Measurements from ENCODE around the gene MAGI3. TPM values are rescaled to one million over a fixed set of nuclear protein-coding genes. Genes with fewer than 3 reads are reported as not detected.

MAGI3 gene
- total RNA-seq, 2 donors from 2014 or later, result 23.4 to 29.4 TPM

GRCh38 chr1:113648478-113648877 lies 258.2 kb downstream of the MAGI3 start:
- Histone ChIP-seq H3K4me1 (ENCODE audit: control insufficient read depth in 1 of 2, low read depth in 2 of 2) (no peaks in the 10 kb centered on the region), H3K9me3 (no peaks in the 10 kb centered on the region), H3K27ac (no peak overlapping the region), H3K4me3 (no peak overlapping the region), H3K36me3 (no peaks in the 10 kb centered on the region), H3K27me3 (replicated peaks; ENCODE audit: insufficient read depth) (no peaks in the 10 kb centered on the region)
- ATAC-seq (ENCODE audit: insufficient number of reproducible peaks, low FRiP score, low read depth), result no peak
- DNase-seq (ENCODE audit: low spot score), result no peak
- TF ChIP-seq CTCF (IDR thresholded peaks at IDR 0.05), result no peak

- Histone ChIP-seq H3K9me3 (no peaks in the 10 kb centered on the region), H3K4me3 (no peak overlapping the region), H3K4me1 (ENCODE audit: control insufficient read depth in 1 of 2, low read depth in 2 of 2) (no peaks in the 10 kb centered on the region), H3K36me3 (no peaks in the 10 kb centered on the region), H3K27ac (no peak overlapping the region), H3K27me3 (replicated peaks; ENCODE audit: insufficient read depth) (no peaks in the 10 kb centered on the region)
- no peak for ATAC-seq (ENCODE audit: insufficient number of reproducible peaks, low FRiP score, low read depth)
- DNase-seq (ENCODE audit: low spot score), result no peak
- no peak for TF ChIP-seq CTCF (IDR thresholded peaks at IDR 0.05)
Measured at GRCh38 chr1:113652771-113653170, 262.5 kb downstream of the MAGI3 start.

DNA sequence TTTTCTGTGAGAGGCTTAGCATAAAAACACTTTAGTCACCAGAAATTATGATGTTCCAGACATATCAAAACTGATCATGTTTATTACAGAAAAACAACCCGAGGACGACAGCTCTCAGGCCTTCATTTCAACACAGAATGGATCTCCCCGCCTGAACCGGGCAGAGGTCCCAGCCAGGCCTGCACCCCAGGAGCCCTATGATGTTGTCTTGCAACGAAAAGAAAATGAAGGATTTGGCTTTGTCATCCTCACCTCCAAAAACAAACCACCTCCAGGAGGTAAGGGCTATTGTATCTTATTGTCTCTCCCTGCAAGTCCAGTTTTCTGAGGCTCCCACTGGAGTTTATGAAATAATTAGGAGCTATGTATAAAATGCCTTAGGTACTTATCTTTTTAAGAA lies 263.4 kb downstream of the MAGI3 start:
- no peak for TF ChIP-seq CTCF (IDR thresholded peaks at IDR 0.05)
- H3K4me1 ChIP-seq (ENCODE audit: control insufficient read depth in 1 of 2, low read depth in 2 of 2), result no peaks in the 10 kb centered on the region
- H3K4me3 ChIP-seq, result no peak overlapping the region
- no peaks in the 10 kb centered on the region for H3K9me3 ChIP-seq
- no peaks in the 10 kb centered on the region for H3K27me3 ChIP-seq (replicated peaks; ENCODE audit: insufficient read depth)
- no peak for DNase-seq (ENCODE audit: low spot score)
- no peak overlapping the region for H3K27ac ChIP-seq
- H3K36me3 ChIP-seq, result no peaks in the 10 kb centered on the region
- no peak for ATAC-seq (ENCODE audit: insufficient number of reproducible peaks, low FRiP score, low read depth)

- Histone ChIP-seq H3K4me1 (ENCODE audit: control insufficient read depth in 1 of 2, low read depth in 2 of 2) (no peaks in the 10 kb centered on the region), H3K4me3 (no peak overlapping the region), H3K27me3 (replicated peaks; ENCODE audit: insufficient read depth) (no peaks in the 10 kb centered on the region), H3K36me3 (no peaks in the 10 kb centered on the region), H3K27ac (no peak overlapping the region), H3K9me3 (no peaks in the 10 kb centered on the region)
- no peak for TF ChIP-seq CTCF (IDR thresholded peaks at IDR 0.05)
- no peak for DNase-seq (ENCODE audit: low spot score)
- no peak for ATAC-seq (ENCODE audit: insufficient number of reproducible peaks, low FRiP score, low read depth)
Measured at GRCh38 chr1:113654883-113655282, 264.6 kb downstream of the MAGI3 start.

GRCh38 chr1:113657126-113657525 lies 266.8 kb downstream of the MAGI3 start:
- no peak overlapping the region for H3K27ac ChIP-seq
- no peaks in the 10 kb centered on the region for H3K36me3 ChIP-seq
- TF ChIP-seq CTCF (IDR thresholded peaks at IDR 0.05), result no peak
- H3K27me3 ChIP-seq (replicated peaks; ENCODE audit: insufficient read depth), result no peaks in the 10 kb centered on the region
- ATAC-seq (ENCODE audit: insufficient number of reproducible peaks, low FRiP score, low read depth), result no peak
- no peak for DNase-seq (ENCODE audit: low spot score)
- H3K9me3 ChIP-seq, result no peaks in the 10 kb centered on the region
- no peak overlapping the region for H3K4me3 ChIP-seq
- no peaks in the 10 kb centered on the region for H3K4me1 ChIP-seq (ENCODE audit: control insufficient read depth in 1 of 2, low read depth in 2 of 2)

Measured in thoracic aorta (tissue), 2 donors.